GM06990 (cell line): ENCODE measurements around the gene CXCL17.
"Not testable (repeated sequence)": the region's sequence is repeated elsewhere in the genome, so short reads cannot be mapped to it uniquely, and the experiment has no call there.

Experiments
- DNase-seq: peaks from one replicate; pipeline ENCODE4 v3.0.0-alpha.2; 2011; ENCODE audit not compliant: insufficient read length; ENCODE audit errors: extremely low read depth
- H3K27me3 ChIP-seq: replicated peaks from 2 replicates; pipeline ENCODE4 v1.6.0; 2011; ENCODE audit warnings: low read length; ENCODE audit not compliant: control insufficient read depth, insufficient read depth
- H3K36me3 ChIP-seq: 2 replicates; pipeline ENCODE4 v1.5.1; 2011; ENCODE audit warnings: low read length; ENCODE audit not compliant: control insufficient read depth, insufficient read depth
- H3K4me3 ChIP-seq: replicated peaks from 2 replicates; pipeline ENCODE4 v1.5.1; 2011; ENCODE audit warnings: low read depth, mild to moderate bottlenecking, control low read depth, low read length
- TF ChIP-seq, protein P1 (sequence below): IDR thresholded peaks from 2 replicates; pipeline ENCODE4 v1.5.1; 2011; ENCODE audit warnings: low read length, control low read depth, mild to moderate bottlenecking, inconsistent platforms; ENCODE audit not compliant: insufficient read depth, poor library complexity, severe bottlenecking

The CXCL17 gene, protein sequence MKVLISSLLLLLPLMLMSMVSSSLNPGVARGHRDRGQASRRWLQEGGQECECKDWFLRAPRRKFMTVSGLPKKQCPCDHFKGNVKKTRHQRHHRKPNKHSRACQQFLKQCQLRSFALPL

DNA sequence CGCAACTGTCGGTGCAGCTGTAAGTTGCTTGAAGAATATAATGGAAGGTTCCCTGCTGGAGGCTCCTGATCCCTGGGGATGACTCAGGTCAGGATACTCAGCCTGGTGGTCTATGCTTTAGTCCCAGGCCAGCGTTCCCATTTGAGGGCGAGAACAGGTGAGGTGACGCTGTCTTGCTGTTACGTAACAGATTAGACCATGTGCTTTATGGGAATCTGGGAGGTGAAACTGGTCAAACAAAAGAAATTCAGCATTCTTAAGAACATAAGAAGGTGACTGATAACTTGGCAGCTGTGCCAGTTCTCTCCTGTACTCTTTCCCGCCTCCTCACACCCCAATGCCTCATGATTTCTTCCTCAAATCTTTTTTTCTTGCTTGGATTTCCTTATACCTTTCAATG lies at the start of gene CXCL17:
TSS of gene CXCL17 (minus strand) at position 114 of the 400 bp plus-strand sequence. CDS start 114 bp downstream, outside the sequence.
- no peaks in the 10 kb centered on the region for H3K36me3 ChIP-seq
- TF ChIP-seq, protein P1, sequence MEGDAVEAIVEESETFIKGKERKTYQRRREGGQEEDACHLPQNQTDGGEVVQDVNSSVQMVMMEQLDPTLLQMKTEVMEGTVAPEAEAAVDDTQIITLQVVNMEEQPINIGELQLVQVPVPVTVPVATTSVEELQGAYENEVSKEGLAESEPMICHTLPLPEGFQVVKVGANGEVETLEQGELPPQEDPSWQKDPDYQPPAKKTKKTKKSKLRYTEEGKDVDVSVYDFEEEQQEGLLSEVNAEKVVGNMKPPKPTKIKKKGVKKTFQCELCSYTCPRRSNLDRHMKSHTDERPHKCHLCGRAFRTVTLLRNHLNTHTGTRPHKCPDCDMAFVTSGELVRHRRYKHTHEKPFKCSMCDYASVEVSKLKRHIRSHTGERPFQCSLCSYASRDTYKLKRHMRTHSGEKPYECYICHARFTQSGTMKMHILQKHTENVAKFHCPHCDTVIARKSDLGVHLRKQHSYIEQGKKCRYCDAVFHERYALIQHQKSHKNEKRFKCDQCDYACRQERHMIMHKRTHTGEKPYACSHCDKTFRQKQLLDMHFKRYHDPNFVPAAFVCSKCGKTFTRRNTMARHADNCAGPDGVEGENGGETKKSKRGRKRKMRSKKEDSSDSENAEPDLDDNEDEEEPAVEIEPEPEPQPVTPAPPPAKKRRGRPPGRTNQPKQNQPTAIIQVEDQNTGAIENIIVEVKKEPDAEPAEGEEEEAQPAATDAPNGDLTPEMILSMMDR = no peak
- no peak within 1 kb of the TSS for H3K4me3 ChIP-seq
- no peak for DNase-seq
- no peaks in the 10 kb centered on the region for H3K27me3 ChIP-seq

GRCh38 chr19:42488783-42489521 lies 46.2 kb upstream of the CXCL17 start:
- DNase-seq = no peak
- Histone ChIP-seq H3K4me3 (no peak overlapping the region), H3K36me3 (no peaks in the 10 kb centered on the region), H3K27me3 (no peaks in the 10 kb centered on the region)
- TF ChIP-seq, protein P1 = no peak

- DNase-seq = no peak
- TF ChIP-seq, protein P1 = no peak
- no peaks in the 10 kb centered on the region for H3K27me3 ChIP-seq
- no peak overlapping the region for H3K4me3 ChIP-seq
- H3K36me3 ChIP-seq = no peaks in the 10 kb centered on the region
These were observed 45.0 kb upstream of the CXCL17 start for GRCh38 chr19:42487798-42488178.

GRCh38 chr19:42487032-42487797 lies 44.5 kb upstream of the CXCL17 start:
- TF ChIP-seq, protein P1 = no peak
- no peak overlapping the region for H3K4me3 ChIP-seq
- H3K27me3 ChIP-seq = no peaks in the 10 kb centered on the region
- DNase-seq = no peak
- H3K36me3 ChIP-seq = no peaks in the 10 kb centered on the region

- not testable (repeated sequence) for H3K27me3 ChIP-seq, H3K36me3 ChIP-seq, H3K4me3 ChIP-seq, DNase-seq
These were observed 42.3 kb upstream of the CXCL17 start for GRCh38 chr19:42485036-42485435.
